ENCODE results near the gene JOSD1. TPM values are rescaled to one million over a fixed set of nuclear protein-coding genes. Genes with fewer than 3 reads are reported as not detected.
"Not testable (repeated sequence)": the region's sequence is repeated elsewhere in the genome, so short reads cannot be mapped to it uniquely, and the experiment has no call there.

The JOSD1 gene
- total and polyA plus RNA-seq, 3 donors from 2014 or later, result 40.9 to 91.0 (median 70.3) TPM

- no peaks in the 10 kb centered on the region for H3K36me3 ChIP-seq (ENCODE audit: low read depth, missing control alignments)
- 96% methylated on average over 6 of the region's 6 CpGs for WGBS, 2 donors
- no peak overlapping the region for H3K4me3 ChIP-seq
- DNase-seq, result no peak
- H3K4me1 ChIP-seq, result no peaks in the 10 kb centered on the region
- H3K9me3 ChIP-seq, result no peaks in the 10 kb centered on the region
- H3K27ac ChIP-seq, result no peak overlapping the region
- intact Hi-C loops (cut with DNase I; ENCODE audit: low total_unique reads), result no loop called here
- TF ChIP-seq CTCF (IDR thresholded peaks at IDR 0.05), result no peak
- TF ChIP-seq POLR2A (IDR thresholded peaks at IDR 0.05), result no peak
- H3K27me3 ChIP-seq, result no peaks in the 10 kb centered on the region
Measured at GRCh38 chr22:38645430-38645829, 55.3 kb downstream of the JOSD1 start.

GRCh38 chr22:38644245-38644644, 56.5 kb downstream of the JOSD1 start:
- WGBS, 2 donors, result 93 to 95% methylated on average over 5 of the region's 5 CpGs

DNA sequence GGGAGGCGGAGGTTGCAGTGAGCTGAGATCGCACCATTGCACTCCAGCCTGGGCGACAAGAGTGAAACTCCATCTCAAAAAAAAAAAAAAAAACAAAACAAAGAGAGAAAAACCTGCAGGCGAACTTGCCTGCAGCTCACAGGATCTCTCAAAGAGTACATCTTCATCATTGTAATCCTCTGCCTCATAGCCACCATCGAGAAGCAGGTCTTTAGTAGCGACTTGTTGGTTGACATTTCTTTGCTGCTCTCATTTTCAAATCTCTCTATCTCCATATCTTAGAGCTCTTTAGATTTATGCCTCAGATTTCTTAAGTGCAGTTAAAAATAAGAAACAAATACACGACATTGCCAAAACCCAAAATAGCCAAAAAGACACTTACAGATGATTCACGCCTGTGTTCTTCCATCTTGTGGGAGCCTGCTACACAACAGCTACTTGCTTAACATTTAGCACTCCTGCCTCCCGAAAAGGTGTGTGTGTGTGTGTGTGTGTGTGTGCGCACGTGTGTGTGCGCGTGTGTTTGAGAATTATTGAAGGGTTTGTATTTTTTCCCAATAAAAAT, 59.2 kb downstream of the JOSD1 start:
- no peaks in the 10 kb centered on the region for H3K9me3 ChIP-seq
- 93 to 94% methylated on average over 13 of the region's 13 CpGs for WGBS, 2 donors
- H3K27me3 ChIP-seq, result no peaks in the 10 kb centered on the region
- intact Hi-C loops (cut with DNase I; ENCODE audit: low total_unique reads), result no loop called here
- no peaks in the 10 kb centered on the region for H3K36me3 ChIP-seq (ENCODE audit: low read depth, missing control alignments)
- H3K4me3 ChIP-seq, result no peak overlapping the region
- H3K4me1 ChIP-seq, result no peaks in the 10 kb centered on the region
- no peak for DNase-seq
- TF ChIP-seq POLR2A (IDR thresholded peaks at IDR 0.05) (no peak), CTCF (IDR thresholded peaks at IDR 0.05) (no peak)
- no peak overlapping the region for H3K27ac ChIP-seq

More at GRCh38 chr22:38644245-38644644, 56.5 kb downstream of the JOSD1 start:
- DNase-seq; H3K9me3 ChIP-seq; H3K4me3 ChIP-seq; H3K27me3 ChIP-seq; H3K27ac ChIP-seq; H3K4me1 ChIP-seq; intact Hi-C loops (cut with DNase I; ENCODE audit: low total_unique reads); H3K36me3 ChIP-seq (ENCODE audit: low read depth, missing control alignments): not testable (repeated sequence)

DNA sequence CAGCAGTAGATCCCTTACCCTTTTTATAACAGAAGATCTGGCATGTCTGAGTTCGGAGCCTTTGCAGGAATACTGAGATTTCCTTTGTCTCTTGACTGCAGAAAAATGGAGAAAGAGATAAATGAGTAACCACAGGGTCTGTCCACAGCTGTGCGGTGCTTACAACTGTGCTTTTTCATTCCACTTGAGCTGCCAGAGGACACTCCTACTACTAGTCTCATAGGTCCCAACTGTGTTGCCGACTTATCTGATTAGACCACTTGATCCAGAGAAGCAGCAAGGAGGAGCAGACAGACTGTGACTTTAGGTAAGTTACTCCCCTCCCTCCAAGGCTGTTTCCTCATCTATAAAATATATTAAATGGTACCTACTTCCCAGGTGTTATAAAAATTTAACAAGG, 62.0 kb downstream of the JOSD1 start:
- WGBS, 2 donors, result 57 to 71% methylated on average over 3 of the region's 3 CpGs
- no peaks in the 10 kb centered on the region for H3K4me1 ChIP-seq

DNA sequence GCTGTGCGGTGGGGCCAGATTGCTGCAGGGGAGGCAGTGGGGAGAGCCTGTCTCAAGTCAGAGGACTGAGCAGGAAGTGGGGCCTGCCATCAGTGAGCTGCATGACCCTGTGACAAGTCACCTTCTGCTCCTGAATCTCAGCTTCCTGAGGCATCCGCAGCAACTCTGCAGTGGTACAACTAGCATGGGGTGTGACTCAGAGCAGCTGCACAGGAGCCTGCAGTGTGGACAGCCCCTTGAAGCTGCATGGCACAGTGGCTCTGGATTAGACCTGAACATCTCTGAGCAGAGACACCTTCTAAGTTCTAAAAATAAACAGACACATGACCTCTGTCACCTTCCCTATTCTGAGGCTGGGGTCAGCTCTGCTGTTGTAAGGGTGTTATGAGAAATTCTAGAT, 62.5 kb downstream of the JOSD1 start:
- no peaks in the 10 kb centered on the region for H3K9me3 ChIP-seq
- no peak for DNase-seq
- H3K27me3 ChIP-seq, result no peaks in the 10 kb centered on the region
- WGBS, 2 donors, result 78 to 100% methylated on average over 1 to 2 of the region's 2 CpGs
- intact Hi-C loops (cut with DNase I; ENCODE audit: low total_unique reads), result no loop called here
- H3K4me1 ChIP-seq, result no peaks in the 10 kb centered on the region
- H3K4me3 ChIP-seq, result no peak overlapping the region
- no peaks in the 10 kb centered on the region for H3K36me3 ChIP-seq (ENCODE audit: low read depth, missing control alignments)
- H3K27ac ChIP-seq, result no peak overlapping the region
- TF ChIP-seq CTCF (IDR thresholded peaks at IDR 0.05) (no peak), POLR2A (IDR thresholded peaks at IDR 0.05) (no peak)

More for the DNA sequence above, 62.0 kb downstream of the JOSD1 start:
- no peaks in the 10 kb centered on the region for H3K9me3 ChIP-seq
- no peaks in the 10 kb centered on the region for H3K27me3 ChIP-seq
- no peak for DNase-seq
- TF ChIP-seq CTCF (IDR thresholded peaks at IDR 0.05) (no peak), POLR2A (IDR thresholded peaks at IDR 0.05) (no peak)
- H3K27ac ChIP-seq, result no peak overlapping the region
- intact Hi-C loops (cut with DNase I; ENCODE audit: low total_unique reads), result no loop called here
- no peak overlapping the region for H3K4me3 ChIP-seq
- H3K36me3 ChIP-seq (ENCODE audit: low read depth, missing control alignments), result no peaks in the 10 kb centered on the region

Small RNAs within 50 kb of the gene (small RNA-seq; reads per million reads assigned to genes)
- gene AL021707.8, result 0 reads per million in 2 donors

Other genes with a start within 250 kb of the JOSD1 start
- gene KCNJ4, start 245.7 kb downstream of the JOSD1 start, total RNA-seq, result 1 to 10 TPM; 1.7 to 3.0 TPM
- 1.7 TPM for gene KCNJ4, start 245.7 kb downstream of the JOSD1 start, polyA plus RNA-seq (ENCODE audit: insufficient read depth, low read depth, low replicate concordance)
- gene KDELR3, start 232.8 kb downstream of the JOSD1 start, total RNA-seq, result 1 to 10 TPM; 6.7 to 8.6 TPM
- 10.4 TPM for gene KDELR3, start 232.8 kb downstream of the JOSD1 start, polyA plus RNA-seq (ENCODE audit: insufficient read depth, low read depth, low replicate concordance)
- 100 to 1,000 TPM; 964 to 995 TPM for gene DDX17, start 194.6 kb downstream of the JOSD1 start, total RNA-seq
- gene DDX17, start 194.6 kb downstream of the JOSD1 start, polyA plus RNA-seq (ENCODE audit: insufficient read depth, low read depth, low replicate concordance), result 259 TPM
- 10 to 100 TPM in 1 of 2 donors, 1 to 10 TPM in 1; 8.9 to 17.6 TPM for gene DMC1, start 130.8 kb downstream of the JOSD1 start, total RNA-seq
- gene DMC1, start 130.8 kb downstream of the JOSD1 start, polyA plus RNA-seq (ENCODE audit: insufficient read depth, low read depth, low replicate concordance), result 18.3 TPM
- gene FAM227A, start 44.6 kb downstream of the JOSD1 start, total RNA-seq, result 10 to 100 TPM; 16.3 to 41.8 TPM
- gene FAM227A, start 44.6 kb downstream of the JOSD1 start, polyA plus RNA-seq (ENCODE audit: insufficient read depth, low read depth, low replicate concordance), result 18.0 TPM
- 10 to 100 TPM; 24.9 to 30.9 TPM for gene CBY1, start 44.3 kb downstream of the JOSD1 start, total RNA-seq
- gene CBY1, start 44.3 kb downstream of the JOSD1 start, polyA plus RNA-seq (ENCODE audit: insufficient read depth, low read depth, low replicate concordance), result 50.8 TPM
- 10 to 100 TPM; 44.3 to 57.6 TPM for gene TOMM22, start 19.0 kb downstream of the JOSD1 start, total RNA-seq
- gene TOMM22, start 19.0 kb downstream of the JOSD1 start, polyA plus RNA-seq (ENCODE audit: insufficient read depth, low read depth, low replicate concordance), result 95.1 TPM
- gene GTPBP1, start 5.0 kb upstream of the JOSD1 start, total RNA-seq, result 10 to 100 TPM; 81.5 to 89.8 TPM
- 53.1 TPM for gene GTPBP1, start 5.0 kb upstream of the JOSD1 start, polyA plus RNA-seq (ENCODE audit: insufficient read depth, low read depth, low replicate concordance)
- 100 to 1,000 TPM; 295 to 331 TPM for gene SUN2, start 55.1 kb upstream of the JOSD1 start, total RNA-seq
- 90.8 TPM for gene SUN2, start 55.1 kb upstream of the JOSD1 start, polyA plus RNA-seq (ENCODE audit: insufficient read depth, low read depth, low replicate concordance)
- gene DNAL4, start 93.2 kb upstream of the JOSD1 start, total RNA-seq, result 10 to 100 TPM; 54.4 to 76.8 TPM
- gene DNAL4, start 93.2 kb upstream of the JOSD1 start, polyA plus RNA-seq (ENCODE audit: insufficient read depth, low read depth, low replicate concordance), result 107 TPM
- 10 to 100 TPM; 12.6 to 14.1 TPM for gene NPTXR, start 143.1 kb upstream of the JOSD1 start, total RNA-seq
- 3.9 TPM for gene NPTXR, start 143.1 kb upstream of the JOSD1 start, polyA plus RNA-seq (ENCODE audit: insufficient read depth, low read depth, low replicate concordance)
- 10 to 100 TPM; 30.1 to 33.1 TPM for gene CBX6, start 171.3 kb upstream of the JOSD1 start, total RNA-seq
- gene CBX6, start 171.3 kb upstream of the JOSD1 start, polyA plus RNA-seq (ENCODE audit: insufficient read depth, low read depth, low replicate concordance), result 18.7 TPM

All from testis (tissue), 3 donors.